Measurements from ENCODE around the gene PRG3. TPM values are rescaled to one million over a fixed set of nuclear protein-coding genes. Genes with fewer than 3 reads are reported as not detected.
"Not testable (repeated sequence)": the region's sequence is repeated elsewhere in the genome, so short reads cannot be mapped to it uniquely, and the experiment has no call there.

The PRG3 gene
- total and polyA plus RNA-seq, 2 donors from 2014 or later, result not detected

- H3K4me3 ChIP-seq (ENCODE audit: low read length in 3 of 3), result no peak within 1 kb of the TSS
- no peak within 1 kb of the TSS for H3K9ac ChIP-seq (ENCODE audit: low read length in 3 of 3)
- H3K4me1 ChIP-seq (ENCODE audit: control insufficient read depth in 2 of 3, insufficient read depth in 2 of 3, low read depth in 1 of 3, low read length in 3 of 3), result peaks cover 0 to 10% (median 8%) of the 10 kb centered on the region in 3 donors
- H3K27ac ChIP-seq (ENCODE audit: low read depth in 2 of 2, low read length in 2 of 2), result no peak within 1 kb of the TSS
- FAIRE-seq, result no peak
- H3K27me3 ChIP-seq (ENCODE audit: control insufficient read depth, insufficient read depth, low read length), result no peaks in the 10 kb centered on the region
- DNase-seq, result peak in 1 of 5 donors; percentile 48
- TF ChIP-seq CTCF (IDR thresholded peaks at IDR 0.05; ENCODE audit: borderline replicate concordance, extremely low read depth, insufficient read depth), result no peak
- H3K36me3 ChIP-seq (ENCODE audit: control insufficient read depth in 2 of 3, insufficient read depth in 3 of 3, low read length in 3 of 3), result peaks cover 2 to 3% (median 2%) of the 10 kb centered on the region in 3 donors
- intact Hi-C loops (cut with DNase I), result no loop called here
- no peaks in the 10 kb centered on the region for H3K9me3 ChIP-seq (ENCODE audit: control insufficient read depth in 2 of 3, insufficient read depth in 1 of 3, low read length in 3 of 3)
These were observed 42.8 kb downstream of the PRG3 start, which contains the start of gene P2RX3 for GRCh38 chr11:57338142-57338541. TSS of gene P2RX3 (plus strand) at chr11:57338352. CDS start at chr11:57338551, 199 bp downstream.

GRCh38 chr11:57336856-57337255 lies 44.1 kb downstream of the PRG3 start:
- DNase-seq; intact Hi-C loops (cut with DNase I); H3K9me3 ChIP-seq (ENCODE audit: control insufficient read depth in 2 of 3, insufficient read depth in 1 of 3, low read length in 3 of 3); FAIRE-seq; H3K27me3 ChIP-seq (ENCODE audit: control insufficient read depth, insufficient read depth, low read length); H3K4me1 ChIP-seq (ENCODE audit: control insufficient read depth in 2 of 3, insufficient read depth in 2 of 3, low read depth in 1 of 3, low read length in 3 of 3); H3K27ac ChIP-seq (ENCODE audit: low read depth in 2 of 2, low read length in 2 of 2): not testable (repeated sequence)
- Histone ChIP-seq H3K36me3 (ENCODE audit: control insufficient read depth in 2 of 3, insufficient read depth in 3 of 3, low read length in 3 of 3) (peaks cover 4 to 16% (median 14%) of the 10 kb centered on the region in 3 donors), H3K9ac (ENCODE audit: low read length in 3 of 3) (peak overlapping the region in 1 of 3 donors; percentile 95), H3K4me3 (ENCODE audit: low read length in 3 of 3) (peak overlapping the region in 1 of 3 donors; percentile 90)

- FAIRE-seq (no peak), DNase-seq (no peak)
- peaks cover 4 to 23% (median 21%) of the 10 kb centered on the region in 3 donors for H3K36me3 ChIP-seq (ENCODE audit: control insufficient read depth in 2 of 3, insufficient read depth in 3 of 3, low read length in 3 of 3)
- H3K4me1 ChIP-seq (ENCODE audit: control insufficient read depth in 2 of 3, insufficient read depth in 2 of 3, low read depth in 1 of 3, low read length in 3 of 3), result peaks cover 0 to 10% (median 8%) of the 10 kb centered on the region in 3 donors
- no peaks in the 10 kb centered on the region for H3K27me3 ChIP-seq (ENCODE audit: control insufficient read depth, insufficient read depth, low read length)
- intact Hi-C loops (cut with DNase I), result no loop called here
- peak overlapping the region; percentile 81 to 85 for H3K27ac ChIP-seq (ENCODE audit: low read depth in 2 of 2, low read length in 2 of 2)
- H3K9me3 ChIP-seq (ENCODE audit: control insufficient read depth in 2 of 3, insufficient read depth in 1 of 3, low read length in 3 of 3), result no peaks in the 10 kb centered on the region
- peak overlapping the region; percentile 65 to 95 (median 85) for H3K9ac ChIP-seq (ENCODE audit: low read length in 3 of 3)
- H3K4me3 ChIP-seq (ENCODE audit: low read length in 3 of 3), result peak overlapping the region; percentile 76 to 90 (median 79)
- TF ChIP-seq CTCF (IDR thresholded peaks at IDR 0.05; ENCODE audit: borderline replicate concordance, extremely low read depth, insufficient read depth), result no peak
These were observed 44.8 kb downstream of the PRG3 start for GRCh38 chr11:57336111-57336666.

- H3K27ac ChIP-seq (ENCODE audit: low read depth in 2 of 2, low read length in 2 of 2), result peak within 1 kb of the TSS; percentile 81 to 85
- peak within 1 kb of the TSS; percentile 76 to 90 (median 79) for H3K4me3 ChIP-seq (ENCODE audit: low read length in 3 of 3)
- TF ChIP-seq CTCF (IDR thresholded peaks at IDR 0.05; ENCODE audit: borderline replicate concordance, extremely low read depth, insufficient read depth), result no peak
- DNase-seq (peak; percentile 91 to 96 (median 93)), FAIRE-seq (no peak)
- H3K9me3 ChIP-seq (ENCODE audit: control insufficient read depth in 2 of 3, insufficient read depth in 1 of 3, low read length in 3 of 3), result no peaks in the 10 kb centered on the region
- no peaks in the 10 kb centered on the region for H3K27me3 ChIP-seq (ENCODE audit: control insufficient read depth, insufficient read depth, low read length)
- intact Hi-C loops (cut with DNase I), result no loop called here
- H3K4me1 ChIP-seq (ENCODE audit: control insufficient read depth in 2 of 3, insufficient read depth in 2 of 3, low read depth in 1 of 3, low read length in 3 of 3), result peaks cover 0 to 10% (median 8%) of the 10 kb centered on the region in 3 donors
- H3K9ac ChIP-seq (ENCODE audit: low read length in 3 of 3), result peak within 1 kb of the TSS; percentile 65 to 95 (median 85)
- peaks cover 4 to 29% (median 23%) of the 10 kb centered on the region in 3 donors for H3K36me3 ChIP-seq (ENCODE audit: control insufficient read depth in 2 of 3, insufficient read depth in 3 of 3, low read length in 3 of 3)
These were observed 45.4 kb downstream of the PRG3 start, which contains the start of gene SSRP1 for GRCh38 chr11:57335343-57336110. TSS of gene SSRP1 (minus strand) at chr11:57335892. CDS start at chr11:57335121, 771 bp downstream.

All from kidney (tissue), 14 donors.